Measurements from ENCODE around the gene CAPN15.

GRCh38 chr16:524274-525040 is 3.1 kb upstream of the CAPN15 start:
- TF ChIP-seq CTCF (conservative IDR thresholded peaks at IDR 0.05; ENCODE audit: low read length): no peak
- TF ChIP-seq EZH2phosphoT487 (IDR thresholded peaks at IDR 0.05; ENCODE audit: borderline replicate concordance, low read depth, low read length): no peak
